Measurements from ENCODE around the gene ATG5.

Gene ATG5

DNA sequence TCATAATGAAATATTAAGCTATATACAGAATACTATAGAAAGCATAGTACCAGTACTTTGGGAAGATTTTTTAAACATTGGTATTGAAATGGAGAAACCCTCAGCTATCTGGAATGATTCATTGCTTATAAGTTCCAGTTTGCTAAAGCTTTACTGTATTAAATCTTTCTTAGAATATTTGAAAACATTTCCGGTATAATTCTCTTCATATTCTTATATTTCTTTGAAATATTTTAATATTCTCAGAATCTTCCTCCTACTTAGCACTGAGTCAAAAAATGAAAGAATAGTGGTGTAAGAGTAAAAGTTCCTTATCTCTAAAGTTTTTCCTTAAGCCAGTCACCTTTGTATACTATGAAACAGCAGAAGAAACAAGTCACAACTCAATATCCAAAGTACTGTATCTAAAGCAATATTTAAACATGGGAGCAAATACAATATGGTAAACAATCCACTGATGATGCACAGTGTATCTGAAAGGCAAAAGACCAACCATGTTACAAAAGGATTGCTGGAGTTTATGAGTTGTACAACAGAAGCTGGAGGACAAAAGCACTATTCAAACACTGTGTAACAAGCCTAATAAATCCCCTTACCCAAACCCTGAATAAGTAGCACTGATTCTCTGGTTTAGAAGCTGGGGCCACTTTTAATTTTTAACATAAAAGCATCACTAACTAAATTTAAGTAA, 137.3 kb downstream of the ATG5 start:
- Histone ChIP-seq H3K9ac (ENCODE audit: low read depth in 1 of 2, low read length in 2 of 2) (no peak overlapping the region), H3K27me3 (ENCODE audit: control insufficient read depth in 1 of 2, insufficient read depth in 2 of 2, low read length in 2 of 2) (no peaks in the 10 kb centered on the region), H3K36me3 (ENCODE audit: control insufficient read depth in 1 of 2, insufficient read depth in 2 of 2, low read length in 2 of 2) (peaks cover 4 to 5% of the 10 kb centered on the region in 2 donors), H3K4me1 (ENCODE audit: control insufficient read depth in 1 of 2, insufficient read depth in 2 of 2, low read length in 2 of 2) (peaks cover 0 to 3% of the 10 kb centered on the region in 2 donors), H3K27ac (ENCODE audit: low read depth, low read length) (no peak overlapping the region), H3K4me3 (ENCODE audit: low read depth in 1 of 2, low read length in 2 of 2) (no peak overlapping the region), H3K9me3 (ENCODE audit: control insufficient read depth in 1 of 2, low read length in 2 of 2) (no peaks in the 10 kb centered on the region)

DNA sequence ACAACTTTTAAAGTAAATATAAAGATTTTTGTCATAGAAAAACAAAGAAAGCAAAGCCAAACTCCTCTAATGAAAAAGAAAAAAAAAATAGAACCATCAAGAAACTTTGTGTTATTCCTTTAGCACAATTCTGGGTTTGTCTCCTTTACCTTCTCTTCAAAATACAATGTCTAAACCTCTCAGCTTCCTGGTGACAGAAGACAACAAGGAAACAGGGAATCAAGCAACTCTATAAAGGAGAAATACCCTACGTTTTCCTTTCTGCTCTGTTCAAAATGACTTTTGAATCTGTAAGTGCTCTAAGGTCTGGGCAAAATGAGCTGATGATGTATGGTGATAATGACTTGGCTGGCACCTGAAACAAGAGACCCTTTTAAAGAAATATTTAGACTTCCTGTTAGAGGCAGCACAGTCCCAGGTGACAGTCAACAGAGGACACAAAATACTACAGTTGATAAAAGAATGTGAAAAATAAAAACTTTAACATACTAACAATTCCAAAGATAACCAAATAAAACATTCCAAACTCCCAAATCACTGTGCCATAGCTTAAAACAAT, 138.1 kb downstream of the ATG5 start:
- H3K36me3 ChIP-seq (ENCODE audit: control insufficient read depth in 1 of 2, insufficient read depth in 2 of 2, low read length in 2 of 2): peaks cover 4 to 5% of the 10 kb centered on the region in 2 donors
- no peak overlapping the region for H3K27ac ChIP-seq (ENCODE audit: low read depth, low read length)
- no peaks in the 10 kb centered on the region for H3K9me3 ChIP-seq (ENCODE audit: control insufficient read depth in 1 of 2, low read length in 2 of 2)
- no peak overlapping the region for H3K9ac ChIP-seq (ENCODE audit: low read depth in 1 of 2, low read length in 2 of 2)
- H3K4me1 ChIP-seq (ENCODE audit: control insufficient read depth in 1 of 2, insufficient read depth in 2 of 2, low read length in 2 of 2): peaks cover 0 to 3% of the 10 kb centered on the region in 2 donors
- H3K4me3 ChIP-seq (ENCODE audit: low read depth in 1 of 2, low read length in 2 of 2): no peak overlapping the region
- no peaks in the 10 kb centered on the region for H3K27me3 ChIP-seq (ENCODE audit: control insufficient read depth in 1 of 2, insufficient read depth in 2 of 2, low read length in 2 of 2)

DNA sequence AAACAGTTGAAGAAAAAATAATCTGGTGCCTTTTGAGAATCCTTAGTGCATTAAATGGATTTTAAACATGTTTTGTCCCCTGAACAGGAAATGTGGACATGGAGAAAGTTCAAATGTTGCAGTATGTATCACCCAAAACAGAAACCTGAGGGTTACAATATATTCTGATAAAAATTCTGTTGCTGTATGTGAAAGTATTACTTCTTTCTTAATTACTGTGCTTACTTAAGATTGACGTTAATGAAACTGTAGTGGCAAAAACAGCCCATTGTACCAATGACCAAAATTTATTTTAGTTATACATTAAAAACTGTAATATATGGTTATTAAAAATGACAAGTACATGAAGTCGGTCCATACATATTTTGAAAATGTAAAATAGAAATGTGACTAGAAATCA, 138.8 kb downstream of the ATG5 start:
- peaks cover 4 to 5% of the 10 kb centered on the region in 2 donors for H3K36me3 ChIP-seq (ENCODE audit: control insufficient read depth in 1 of 2, insufficient read depth in 2 of 2, low read length in 2 of 2)
- no peak overlapping the region for H3K4me3 ChIP-seq (ENCODE audit: low read depth in 1 of 2, low read length in 2 of 2)
- no peaks in the 10 kb centered on the region for H3K27me3 ChIP-seq (ENCODE audit: control insufficient read depth in 1 of 2, insufficient read depth in 2 of 2, low read length in 2 of 2)

DNA sequence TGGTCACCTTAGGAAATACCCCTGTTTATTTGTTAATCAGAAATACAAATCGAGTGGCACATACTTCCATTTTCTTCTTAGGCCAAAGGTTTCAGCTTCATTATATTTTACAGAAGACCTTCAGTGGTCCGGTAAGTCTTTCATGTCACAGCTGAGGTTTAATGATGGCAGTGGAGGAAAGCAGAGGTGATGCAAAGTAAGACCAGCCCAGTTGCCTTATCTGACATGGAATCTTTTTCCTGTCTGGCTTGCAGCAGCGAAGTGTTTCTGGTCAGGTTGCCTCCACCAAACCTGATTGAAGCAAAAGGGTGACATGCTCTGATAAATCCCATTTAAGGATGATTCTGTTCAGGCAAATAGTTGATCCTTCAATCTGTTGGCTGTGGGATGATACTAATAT, 139.4 kb downstream of the ATG5 start:
- no peak overlapping the region for H3K9ac ChIP-seq (ENCODE audit: low read depth in 1 of 2, low read length in 2 of 2)
- H3K4me1 ChIP-seq (ENCODE audit: control insufficient read depth in 1 of 2, insufficient read depth in 2 of 2, low read length in 2 of 2): peaks cover 0 to 3% of the 10 kb centered on the region in 2 donors
- no peaks in the 10 kb centered on the region for H3K27me3 ChIP-seq (ENCODE audit: control insufficient read depth in 1 of 2, insufficient read depth in 2 of 2, low read length in 2 of 2)
- no peak overlapping the region for H3K4me3 ChIP-seq (ENCODE audit: low read depth in 1 of 2, low read length in 2 of 2)
- H3K9me3 ChIP-seq (ENCODE audit: control insufficient read depth in 1 of 2, low read length in 2 of 2): no peaks in the 10 kb centered on the region
- H3K36me3 ChIP-seq (ENCODE audit: control insufficient read depth in 1 of 2, insufficient read depth in 2 of 2, low read length in 2 of 2): peaks cover 4 to 5% of the 10 kb centered on the region in 2 donors
- H3K27ac ChIP-seq (ENCODE audit: low read depth, low read length): no peak overlapping the region

More for the DNA sequence above, 138.8 kb downstream of the ATG5 start:
- peaks cover 0 to 3% of the 10 kb centered on the region in 2 donors for H3K4me1 ChIP-seq (ENCODE audit: control insufficient read depth in 1 of 2, insufficient read depth in 2 of 2, low read length in 2 of 2)
- H3K9ac ChIP-seq (ENCODE audit: low read depth in 1 of 2, low read length in 2 of 2): no peak overlapping the region
- H3K27ac ChIP-seq (ENCODE audit: low read depth, low read length): no peak overlapping the region
- no peaks in the 10 kb centered on the region for H3K9me3 ChIP-seq (ENCODE audit: control insufficient read depth in 1 of 2, low read length in 2 of 2)

DNA sequence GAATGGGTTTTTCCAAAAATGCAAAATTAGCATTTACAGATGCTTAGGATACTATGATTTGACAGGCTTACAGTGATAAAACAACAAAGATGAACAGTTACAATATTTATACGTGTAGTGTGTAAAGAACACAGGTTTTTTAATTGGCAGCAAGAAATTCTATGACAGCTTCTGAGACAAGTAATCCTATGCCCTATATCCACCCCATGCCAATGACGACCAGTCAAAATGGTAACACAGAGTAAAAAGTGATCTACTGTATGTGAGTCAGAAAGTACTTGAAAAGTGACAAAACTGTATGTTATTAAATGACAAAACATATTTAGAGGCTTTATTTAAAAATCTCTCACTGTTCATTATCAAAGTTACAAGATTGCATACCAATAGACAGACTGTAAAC, 139.9 kb downstream of the ATG5 start:
- no peak overlapping the region for H3K9ac ChIP-seq (ENCODE audit: low read depth in 1 of 2, low read length in 2 of 2)
- H3K4me3 ChIP-seq (ENCODE audit: low read depth in 1 of 2, low read length in 2 of 2): no peak overlapping the region
- H3K27ac ChIP-seq (ENCODE audit: low read depth, low read length): no peak overlapping the region
- peaks cover 4 to 5% of the 10 kb centered on the region in 2 donors for H3K36me3 ChIP-seq (ENCODE audit: control insufficient read depth in 1 of 2, insufficient read depth in 2 of 2, low read length in 2 of 2)
- H3K4me1 ChIP-seq (ENCODE audit: control insufficient read depth in 1 of 2, insufficient read depth in 2 of 2, low read length in 2 of 2): peaks cover 0 to 4% of the 10 kb centered on the region in 2 donors
- no peaks in the 10 kb centered on the region for H3K27me3 ChIP-seq (ENCODE audit: control insufficient read depth in 1 of 2, insufficient read depth in 2 of 2, low read length in 2 of 2)
- H3K9me3 ChIP-seq (ENCODE audit: control insufficient read depth in 1 of 2, low read length in 2 of 2): no peaks in the 10 kb centered on the region

DNA sequence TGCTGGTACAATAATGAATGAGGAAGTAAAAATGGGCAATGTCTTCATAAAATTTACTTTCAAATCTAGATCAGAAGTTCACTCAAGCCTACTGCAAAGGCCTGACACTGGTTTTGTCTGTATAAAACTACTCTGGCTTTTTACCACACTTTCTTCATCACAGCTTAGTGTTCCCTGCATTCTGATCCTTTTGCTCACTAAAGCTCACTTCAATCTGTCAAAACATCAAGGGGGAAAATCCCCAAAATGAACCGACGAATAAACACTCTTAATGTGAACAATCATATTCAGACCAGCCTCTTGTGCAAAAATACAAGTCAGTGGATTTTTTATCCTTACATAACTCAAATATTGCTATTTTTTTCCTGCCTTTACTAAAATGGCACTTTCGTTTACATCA, 140.9 kb downstream of the ATG5 start:
- H3K4me3 ChIP-seq (ENCODE audit: low read depth in 1 of 2, low read length in 2 of 2): no peak overlapping the region
- H3K36me3 ChIP-seq (ENCODE audit: control insufficient read depth in 1 of 2, insufficient read depth in 2 of 2, low read length in 2 of 2): peaks cover 4 to 5% of the 10 kb centered on the region in 2 donors
- H3K4me1 ChIP-seq (ENCODE audit: control insufficient read depth in 1 of 2, insufficient read depth in 2 of 2, low read length in 2 of 2): peaks cover 8 to 14% of the 10 kb centered on the region in 2 donors
- no peaks in the 10 kb centered on the region for H3K27me3 ChIP-seq (ENCODE audit: control insufficient read depth in 1 of 2, insufficient read depth in 2 of 2, low read length in 2 of 2)
- no peak overlapping the region for H3K27ac ChIP-seq (ENCODE audit: low read depth, low read length)
- no peak overlapping the region for H3K9ac ChIP-seq (ENCODE audit: low read depth in 1 of 2, low read length in 2 of 2)
- H3K9me3 ChIP-seq (ENCODE audit: control insufficient read depth in 1 of 2, low read length in 2 of 2): no peaks in the 10 kb centered on the region

DNA sequence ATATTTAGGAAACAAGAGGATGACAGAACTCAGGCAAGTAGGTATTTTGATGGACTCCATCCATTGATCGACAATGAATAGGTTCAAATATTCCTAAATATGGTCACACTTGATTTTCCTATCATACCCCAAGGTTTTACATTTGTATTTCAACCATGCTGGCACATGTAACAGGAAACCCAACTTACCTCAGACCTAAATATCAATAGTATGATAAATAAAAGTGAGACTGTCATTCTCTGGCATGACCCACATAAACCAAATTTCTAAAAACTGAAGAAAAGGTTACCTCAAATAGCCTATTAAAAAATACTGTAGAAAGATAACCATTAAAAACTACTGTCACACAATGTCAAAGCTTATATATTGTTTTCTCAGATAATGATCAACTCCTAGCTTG, 142.1 kb downstream of the ATG5 start:
- H3K9ac ChIP-seq (ENCODE audit: low read depth in 1 of 2, low read length in 2 of 2): no peak overlapping the region

DNA sequence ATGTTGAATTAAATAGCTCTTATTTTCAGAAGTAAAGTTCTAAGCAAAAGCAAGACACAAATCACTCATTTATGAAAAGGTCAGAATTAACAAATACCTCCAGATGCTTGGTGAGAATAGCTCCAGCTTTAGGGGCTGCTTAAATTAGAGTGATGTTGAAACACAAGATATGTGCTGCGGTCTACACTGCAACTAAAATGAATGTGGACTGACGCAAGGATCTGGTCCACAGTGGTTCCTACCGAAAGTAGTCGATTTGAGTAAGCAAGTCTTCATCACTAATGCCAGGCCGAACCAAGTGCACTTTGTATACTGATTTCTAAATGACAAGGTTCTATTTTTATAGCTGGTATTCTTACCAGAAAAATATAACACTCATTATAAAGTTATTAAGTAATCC, 143.1 kb downstream of the ATG5 start:
- peaks cover 8 to 21% of the 10 kb centered on the region in 2 donors for H3K4me1 ChIP-seq (ENCODE audit: control insufficient read depth in 1 of 2, insufficient read depth in 2 of 2, low read length in 2 of 2)
- H3K27me3 ChIP-seq (ENCODE audit: control insufficient read depth in 1 of 2, insufficient read depth in 2 of 2, low read length in 2 of 2): no peaks in the 10 kb centered on the region
- H3K27ac ChIP-seq (ENCODE audit: low read depth, low read length): no peak overlapping the region
- no peaks in the 10 kb centered on the region for H3K9me3 ChIP-seq (ENCODE audit: control insufficient read depth in 1 of 2, low read length in 2 of 2)
- peaks cover 4 to 5% of the 10 kb centered on the region in 2 donors for H3K36me3 ChIP-seq (ENCODE audit: control insufficient read depth in 1 of 2, insufficient read depth in 2 of 2, low read length in 2 of 2)
- H3K9ac ChIP-seq (ENCODE audit: low read depth in 1 of 2, low read length in 2 of 2): no peak overlapping the region
- H3K4me3 ChIP-seq (ENCODE audit: low read depth in 1 of 2, low read length in 2 of 2): no peak overlapping the region

More for the DNA sequence above, 142.1 kb downstream of the ATG5 start:
- Histone ChIP-seq H3K4me3 (ENCODE audit: low read depth in 1 of 2, low read length in 2 of 2) (no peak overlapping the region), H3K27ac (ENCODE audit: low read depth, low read length) (no peak overlapping the region), H3K4me1 (ENCODE audit: control insufficient read depth in 1 of 2, insufficient read depth in 2 of 2, low read length in 2 of 2) (peaks cover 8 to 22% of the 10 kb centered on the region in 2 donors), H3K9me3 (ENCODE audit: control insufficient read depth in 1 of 2, low read length in 2 of 2) (no peaks in the 10 kb centered on the region), H3K36me3 (ENCODE audit: control insufficient read depth in 1 of 2, insufficient read depth in 2 of 2, low read length in 2 of 2) (peaks cover 4 to 5% of the 10 kb centered on the region in 2 donors), H3K27me3 (ENCODE audit: control insufficient read depth in 1 of 2, insufficient read depth in 2 of 2, low read length in 2 of 2) (no peaks in the 10 kb centered on the region)

DNA sequence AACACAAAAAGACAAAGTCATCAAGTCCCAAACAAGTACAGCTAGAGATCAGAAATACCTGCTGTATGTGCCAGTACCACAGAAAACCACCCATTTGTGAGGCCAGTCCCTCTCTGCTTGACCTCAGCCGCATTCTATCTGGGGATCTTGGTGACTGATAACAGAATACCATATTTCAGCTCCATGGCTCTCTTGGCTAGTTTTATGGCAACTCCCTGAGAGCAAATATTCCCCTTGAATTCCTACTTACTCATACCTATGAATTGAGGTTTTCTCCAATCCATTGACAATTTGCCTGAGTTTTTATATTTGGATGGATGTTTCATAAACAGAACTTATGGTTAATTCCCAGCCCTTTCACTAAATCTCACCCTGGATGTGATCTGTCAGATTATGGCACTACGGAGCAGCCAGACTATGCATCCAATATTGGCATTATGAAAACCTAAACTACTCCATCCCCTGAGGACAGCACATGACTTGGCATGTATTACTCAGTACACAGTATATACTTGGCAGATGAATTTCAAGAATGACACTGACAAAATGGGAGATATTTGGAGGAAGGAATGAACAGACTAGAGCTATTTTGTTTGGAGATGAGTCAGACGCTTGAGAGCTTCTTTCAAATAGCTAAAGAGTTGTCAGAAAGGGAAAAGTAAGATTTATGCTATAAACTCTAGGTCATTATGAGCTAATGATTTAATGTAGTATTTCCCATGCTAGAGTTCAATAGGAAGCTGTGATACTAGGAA, 143.7 kb downstream of the ATG5 start:
- Histone ChIP-seq H3K4me3 (ENCODE audit: low read depth in 1 of 2, low read length in 2 of 2) (no peak overlapping the region), H3K27me3 (ENCODE audit: control insufficient read depth in 1 of 2, insufficient read depth in 2 of 2, low read length in 2 of 2) (no peaks in the 10 kb centered on the region), H3K27ac (ENCODE audit: low read depth, low read length) (no peak overlapping the region), H3K4me1 (ENCODE audit: control insufficient read depth in 1 of 2, insufficient read depth in 2 of 2, low read length in 2 of 2) (peaks cover 8 to 24% of the 10 kb centered on the region in 2 donors), H3K9ac (ENCODE audit: low read depth in 1 of 2, low read length in 2 of 2) (no peak overlapping the region), H3K36me3 (ENCODE audit: control insufficient read depth in 1 of 2, insufficient read depth in 2 of 2, low read length in 2 of 2) (peaks cover 4 to 5% of the 10 kb centered on the region in 2 donors), H3K9me3 (ENCODE audit: control insufficient read depth in 1 of 2, low read length in 2 of 2) (no peaks in the 10 kb centered on the region)

DNA sequence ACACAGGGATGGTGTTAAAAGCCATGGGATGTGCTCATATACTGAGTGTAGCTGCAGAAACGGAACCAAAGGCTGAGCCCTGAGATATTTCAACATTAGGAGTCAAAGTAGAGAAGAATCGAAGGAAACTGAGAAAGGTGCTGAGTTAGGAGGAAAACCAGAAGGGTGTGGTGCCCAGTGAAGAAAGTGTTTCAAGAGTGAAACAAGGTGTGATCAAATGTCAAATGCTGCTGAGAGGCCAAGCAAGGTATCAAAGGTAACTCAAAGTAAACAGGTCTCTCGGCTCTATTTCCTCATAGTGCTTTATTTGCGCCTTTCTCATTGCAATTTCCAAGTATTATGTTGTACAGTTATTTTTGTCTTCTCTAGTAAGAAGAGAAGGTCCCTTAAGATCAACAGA, 145.4 kb downstream of the ATG5 start:
- Histone ChIP-seq H3K4me3 (ENCODE audit: low read depth in 1 of 2, low read length in 2 of 2) (no peak overlapping the region), H3K9ac (ENCODE audit: low read depth in 1 of 2, low read length in 2 of 2) (no peak overlapping the region), H3K9me3 (ENCODE audit: control insufficient read depth in 1 of 2, low read length in 2 of 2) (no peaks in the 10 kb centered on the region), H3K27me3 (ENCODE audit: control insufficient read depth in 1 of 2, insufficient read depth in 2 of 2, low read length in 2 of 2) (no peaks in the 10 kb centered on the region), H3K4me1 (ENCODE audit: control insufficient read depth in 1 of 2, insufficient read depth in 2 of 2, low read length in 2 of 2) (peaks cover 8 to 27% of the 10 kb centered on the region in 2 donors), H3K36me3 (ENCODE audit: control insufficient read depth in 1 of 2, insufficient read depth in 2 of 2, low read length in 2 of 2) (no peaks in the 10 kb centered on the region), H3K27ac (ENCODE audit: low read depth, low read length) (no peak overlapping the region)
